HG03095 (cell line): ENCODE data around the gene PLLP.

Source experiments
- ATAC-seq: cut with Tn5 transposase; IDR thresholded peaks from one replicate; pipeline ENCODE4 v1.9.1; 2021; ENCODE audit warnings: moderate library complexity; ENCODE audit not compliant: unreplicated experiment

Gene PLLP

DNA sequence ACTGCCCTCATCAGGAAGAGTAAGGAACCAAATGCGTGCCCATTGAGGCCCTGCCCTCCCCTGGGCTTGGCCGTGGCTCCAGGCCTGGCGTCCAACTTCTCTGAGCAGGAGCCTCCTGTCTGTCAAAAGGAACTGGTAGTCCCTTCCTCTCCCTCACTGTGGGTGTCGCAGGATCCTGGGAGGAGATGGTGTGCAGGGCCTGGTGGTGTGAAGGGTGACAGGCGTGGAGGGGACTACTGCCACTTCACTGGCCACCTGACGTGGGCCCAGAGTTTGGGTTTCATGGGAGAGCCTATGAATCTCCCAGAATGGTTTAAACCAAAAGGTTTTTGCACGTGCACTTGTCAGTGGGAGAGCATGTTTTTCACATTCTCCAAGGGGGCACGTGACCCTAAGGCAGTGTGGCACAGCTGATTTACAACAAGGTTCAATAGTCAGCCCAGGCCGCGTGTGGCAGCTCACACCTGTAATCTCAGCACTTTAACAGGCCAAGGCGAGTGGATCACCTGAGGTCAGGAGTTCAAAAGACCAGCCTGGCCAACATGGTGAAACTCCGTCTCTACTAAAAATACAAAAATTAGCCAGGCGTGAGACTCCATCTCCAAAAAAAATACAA lies 26.9 kb downstream of the PLLP start:
- ATAC-seq = no peak

DNA sequence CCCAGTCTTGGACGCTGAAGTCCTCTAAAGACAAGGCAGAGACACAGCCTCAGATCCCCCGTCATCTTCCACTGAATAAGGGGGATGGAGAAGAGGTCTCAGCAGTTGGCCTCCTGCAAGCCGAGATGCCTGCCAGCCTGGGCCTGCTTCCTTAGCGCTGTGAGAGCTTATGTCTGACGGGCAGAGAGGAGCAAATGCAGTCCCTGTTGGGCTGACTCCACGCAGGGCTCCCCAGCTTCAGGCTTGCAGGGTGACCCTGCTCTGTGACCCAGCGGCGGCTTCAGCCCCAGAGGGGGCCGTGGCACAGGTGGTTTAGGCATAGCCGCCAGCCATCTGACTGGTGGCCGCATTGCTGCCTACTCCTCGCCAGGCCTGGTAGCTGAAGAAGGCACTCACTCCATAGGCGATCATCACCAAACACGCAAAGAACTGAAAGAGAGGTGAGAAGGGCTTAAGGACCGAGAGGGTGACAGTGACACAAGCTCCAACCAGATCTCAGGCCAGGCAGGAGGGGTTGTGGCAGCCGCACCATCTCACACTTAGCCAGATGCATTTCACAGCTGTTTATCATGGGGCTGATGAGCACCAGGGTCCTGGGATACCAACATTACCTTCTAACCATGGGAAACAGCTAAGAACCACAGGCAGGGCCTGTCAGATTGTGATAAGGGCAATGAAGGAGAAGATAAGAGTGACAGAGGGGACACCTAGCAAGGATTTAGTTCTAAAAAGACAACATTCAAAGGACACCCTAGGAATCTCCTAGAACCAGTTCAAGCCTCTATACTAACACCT lies 27.7 kb downstream of the PLLP start:
- no peak for ATAC-seq

DNA sequence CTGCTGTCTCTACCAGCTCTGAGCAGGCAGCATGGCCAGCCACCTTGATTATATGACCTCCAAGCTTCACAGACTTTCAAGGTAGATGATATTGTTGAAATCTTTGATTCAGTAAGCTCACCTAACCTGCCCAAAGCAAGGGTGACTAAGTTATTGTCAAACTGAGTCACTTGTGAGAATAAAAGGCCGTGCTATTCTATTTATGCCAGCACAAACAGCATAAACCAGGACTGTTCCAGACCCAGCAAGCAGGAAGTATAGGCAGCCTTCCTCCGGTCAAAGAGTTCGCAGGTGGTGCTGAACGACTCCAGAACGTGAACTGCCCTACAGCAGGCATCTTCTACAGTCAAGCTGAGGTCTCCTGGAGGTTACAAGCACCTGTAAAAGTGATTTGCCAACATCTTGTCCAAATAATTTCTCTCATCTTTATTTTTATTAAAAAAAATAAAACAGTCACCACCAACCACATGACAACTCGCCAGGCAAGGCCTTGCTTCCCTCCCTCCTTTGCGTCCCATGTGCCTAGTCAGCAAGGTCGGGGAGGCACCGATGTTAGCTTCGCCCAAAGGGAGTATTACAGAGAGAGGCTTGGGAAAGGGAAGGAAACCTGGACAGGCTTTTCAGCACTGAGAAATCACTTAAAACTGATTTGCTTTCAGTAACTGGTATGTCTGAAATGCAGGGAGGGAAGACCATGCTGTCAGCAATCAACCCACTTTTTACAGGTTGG lies 28.6 kb downstream of the PLLP start:
- ATAC-seq = no peak

DNA sequence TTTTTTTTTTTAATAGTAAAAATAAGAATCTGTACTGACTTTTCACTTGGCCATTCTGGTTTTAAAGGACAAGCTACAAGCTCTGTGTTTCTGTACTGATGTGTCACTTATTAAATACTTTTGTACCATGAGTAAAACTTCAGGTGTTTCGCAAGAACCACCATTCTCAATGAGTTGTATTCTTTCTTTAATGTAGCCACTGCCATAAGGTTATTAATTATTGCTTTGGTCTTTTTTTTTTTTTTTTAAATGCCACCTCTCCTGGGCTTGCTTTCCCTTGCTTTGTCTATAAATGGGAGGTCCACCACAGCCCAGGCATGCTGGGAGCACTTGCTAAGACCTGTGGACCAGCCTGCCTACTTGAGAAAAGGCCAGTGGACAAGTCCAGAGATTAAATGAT lies 31.0 kb downstream of the PLLP start:
- ATAC-seq = no peak

DNA sequence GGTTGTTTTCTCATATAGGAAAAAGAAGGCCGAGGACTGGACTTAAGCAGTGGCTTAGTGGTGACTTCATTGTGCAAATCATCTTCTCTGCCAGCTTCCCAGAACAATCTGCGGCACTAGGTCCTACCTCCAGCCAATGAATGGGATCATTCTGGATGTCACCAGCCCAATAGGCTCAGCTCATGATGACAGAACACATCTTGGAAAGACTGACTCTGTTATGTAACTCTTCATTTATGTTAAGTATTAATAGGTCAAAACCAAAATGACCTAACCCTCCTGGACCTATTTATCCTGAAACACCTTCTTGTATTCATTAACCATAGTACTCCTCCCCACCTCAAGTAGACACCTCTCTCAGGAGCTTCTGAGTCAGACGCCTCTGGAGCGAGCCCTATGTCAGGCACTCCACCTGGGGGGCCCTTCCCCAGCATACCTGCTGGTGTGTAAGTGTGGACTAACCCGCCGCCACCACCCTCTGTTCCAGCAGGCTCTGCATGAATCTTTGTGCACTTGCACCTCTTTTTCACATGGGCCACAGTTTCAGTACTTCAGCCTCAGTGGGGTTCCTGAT lies 32.2 kb downstream of the PLLP start:
- no peak for ATAC-seq

DNA sequence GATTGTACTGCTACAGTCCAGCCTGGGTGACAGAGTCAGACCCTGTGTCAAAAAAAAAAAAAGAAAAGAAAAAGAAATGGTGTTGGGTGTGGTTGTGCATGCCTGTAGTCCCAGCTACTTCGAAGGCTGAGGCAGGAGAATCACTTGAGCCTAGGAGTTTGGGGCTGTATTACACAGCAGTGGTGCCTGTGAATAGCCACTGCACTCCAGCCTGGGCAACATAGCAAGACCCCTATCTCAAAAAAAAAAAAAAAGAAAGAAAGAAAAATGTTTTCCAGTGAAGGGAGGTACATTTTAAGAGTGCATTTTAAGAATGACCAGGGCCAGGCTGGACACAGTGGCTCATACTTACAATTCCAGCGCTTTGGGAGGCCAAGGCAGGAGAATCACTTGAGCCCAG lies 33.1 kb downstream of the PLLP start:
- no peak for ATAC-seq

DNA sequence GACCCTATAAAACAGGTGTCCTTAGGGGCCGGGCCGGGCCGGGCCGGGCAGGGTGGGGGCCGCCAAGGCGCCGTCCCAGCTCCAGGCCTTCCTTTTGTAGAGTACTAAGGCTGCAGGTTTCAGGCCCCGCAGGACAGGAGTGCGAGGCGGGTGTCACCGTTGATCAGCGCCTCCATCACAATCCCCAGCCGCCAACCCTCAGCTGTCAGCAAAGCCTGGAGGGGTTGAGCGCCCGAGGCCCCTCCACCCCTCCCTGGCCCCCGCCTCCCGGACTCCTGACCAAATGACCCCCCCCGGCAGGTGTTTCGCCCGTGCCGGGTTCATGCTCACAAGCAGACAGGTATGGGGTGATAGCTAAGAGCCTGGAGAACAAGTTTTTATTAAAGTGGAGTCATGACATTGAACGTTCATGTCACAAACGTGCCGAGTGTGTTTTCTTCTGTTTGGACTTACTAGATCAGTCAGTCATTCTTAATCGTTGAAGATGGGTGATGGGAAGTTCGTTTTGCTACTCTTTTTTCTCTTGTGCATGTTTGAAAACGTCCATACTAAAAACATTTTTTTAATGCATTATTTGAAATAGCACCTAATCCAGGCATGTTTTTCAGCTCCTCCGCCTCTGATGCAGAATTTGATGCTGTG lies 38.9 kb downstream of the PLLP start:
- ATAC-seq = no peak

DNA sequence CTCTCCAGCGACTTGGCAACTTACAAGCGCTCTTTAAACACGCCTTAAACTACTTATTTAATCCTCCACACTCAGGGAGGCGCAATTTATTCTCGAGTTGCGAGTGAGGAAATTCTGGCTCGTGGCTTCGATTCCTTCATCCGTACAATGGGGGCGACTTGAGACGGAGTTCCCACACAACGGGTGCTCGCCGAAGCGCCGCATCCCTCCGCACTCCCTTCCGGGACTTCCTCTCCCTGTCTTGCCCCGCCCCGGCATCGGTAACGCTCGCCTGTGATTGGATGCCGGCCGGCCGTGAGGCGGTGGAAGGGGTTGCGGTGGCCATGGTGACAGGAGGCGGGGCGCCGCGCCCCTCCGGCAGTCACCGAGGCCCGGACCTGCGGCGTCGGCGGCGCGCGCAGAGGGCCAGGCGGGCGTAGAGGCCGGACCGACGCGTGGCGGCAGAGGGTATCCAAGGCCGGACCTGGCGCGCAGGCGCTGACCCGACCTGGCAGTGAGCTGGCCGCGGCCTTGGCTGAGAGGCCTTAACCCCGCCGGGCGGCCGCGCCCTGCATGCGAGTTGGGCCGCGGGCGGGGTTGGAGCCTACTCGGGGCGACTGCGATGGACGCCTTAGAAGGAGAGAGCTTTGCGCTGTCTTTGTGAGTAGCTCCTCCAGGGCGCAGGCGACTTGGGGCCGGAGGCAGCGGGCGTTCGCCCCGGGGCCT lies 39.6 kb downstream of the PLLP start, which contains the start of gene ARL2BP:
Gene ARL2BP, plus strand, starts transcription at position 493 of the 705 bp plus-strand sequence. Its CDS starts 109 bp downstream, at position 602.
- peak; percentile 94 for ATAC-seq

DNA sequence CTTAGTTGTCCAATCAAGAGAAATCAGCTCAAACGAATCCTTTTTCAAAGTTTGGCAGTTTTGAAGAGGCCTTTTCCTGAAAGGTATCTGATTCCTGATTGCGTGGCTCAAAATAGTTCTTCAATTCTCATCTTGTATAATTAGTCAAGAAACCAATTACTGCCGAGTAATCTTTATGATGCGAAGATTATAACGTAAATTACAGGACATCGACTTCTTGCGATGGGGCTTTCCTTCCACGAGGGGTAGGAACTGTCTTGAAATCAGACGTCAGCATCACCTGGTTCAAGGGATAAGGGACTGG lies 40.1 kb downstream of the PLLP start:
- ATAC-seq = no peak

DNA sequence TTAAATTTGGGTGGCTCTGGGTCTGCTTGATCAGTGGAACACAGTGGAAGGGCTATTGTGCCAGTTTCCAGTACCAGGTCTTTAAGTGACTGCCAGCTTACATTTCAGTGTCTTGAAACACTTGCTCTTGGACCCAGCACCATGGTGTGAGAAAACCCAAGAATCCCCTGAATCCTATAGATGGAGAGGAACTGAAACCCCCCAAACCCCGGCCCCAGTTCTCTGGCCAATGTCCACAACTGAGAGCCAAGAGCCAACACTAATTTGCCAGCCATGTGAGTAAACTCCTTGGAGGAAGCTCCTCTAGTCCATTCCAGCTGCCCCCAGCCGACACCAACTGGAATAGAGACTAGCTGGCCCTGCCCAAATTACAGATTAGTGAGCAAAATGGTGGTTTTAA lies 41.8 kb downstream of the PLLP start:
- ATAC-seq = no peak

DNA sequence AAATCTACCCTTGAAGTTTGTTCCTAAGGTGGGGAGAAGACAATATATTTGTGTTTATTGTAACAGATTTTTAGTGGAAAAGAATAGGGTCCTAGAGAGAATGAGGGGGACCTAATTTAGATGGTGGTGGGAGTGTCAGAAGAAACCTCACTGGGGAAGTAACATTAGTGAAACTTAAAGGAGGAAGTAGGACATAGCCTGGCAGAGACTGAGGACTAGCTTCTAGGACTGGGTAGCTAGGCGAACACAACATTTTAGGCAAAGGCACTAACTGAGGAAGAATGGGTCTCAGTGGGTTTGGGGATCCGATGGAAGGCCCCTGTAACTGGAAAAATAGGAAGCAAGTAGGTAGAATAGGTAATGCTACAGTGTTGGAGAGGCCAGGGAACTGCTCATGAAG lies 43.6 kb downstream of the PLLP start:
- ATAC-seq = no peak

DNA sequence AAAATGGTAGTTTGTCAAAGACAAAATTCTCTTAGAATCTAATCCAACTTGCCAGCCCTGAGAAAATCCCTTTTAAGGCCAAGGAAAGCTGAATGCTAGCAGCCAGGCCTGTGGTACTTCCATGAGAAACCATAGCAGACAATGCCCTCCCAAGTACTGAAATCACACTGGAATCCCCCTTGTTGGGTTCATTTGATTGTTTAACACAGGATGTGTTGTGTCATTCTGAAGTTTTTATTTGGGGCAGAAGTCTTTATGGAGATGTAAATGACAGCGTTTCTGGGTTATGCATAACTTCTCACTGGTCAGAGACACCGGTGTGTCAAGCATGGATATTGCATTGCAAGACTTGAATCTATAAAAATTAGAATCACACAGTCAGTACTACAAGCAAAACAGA lies 45.4 kb downstream of the PLLP start:
- no peak for ATAC-seq

DNA sequence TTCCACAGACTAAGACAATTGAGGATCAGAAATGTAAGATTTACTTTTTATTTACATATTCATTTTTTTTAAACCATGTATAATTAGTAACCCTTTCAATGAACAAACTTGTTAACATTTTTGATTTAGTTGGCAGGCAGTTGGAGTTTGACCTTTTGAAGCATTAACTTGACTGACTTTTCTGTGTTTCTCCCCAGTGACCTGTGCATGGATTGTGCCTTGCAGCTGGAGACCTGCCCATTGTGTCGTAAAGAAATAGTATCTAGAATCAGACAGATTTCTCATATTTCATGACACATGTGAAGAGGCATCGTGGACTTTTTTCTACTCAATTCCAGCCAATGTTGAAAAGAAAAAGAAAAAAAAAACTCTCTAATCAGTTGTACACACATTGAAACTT lies 45.8 kb downstream of the PLLP start:
- ATAC-seq = no peak

DNA sequence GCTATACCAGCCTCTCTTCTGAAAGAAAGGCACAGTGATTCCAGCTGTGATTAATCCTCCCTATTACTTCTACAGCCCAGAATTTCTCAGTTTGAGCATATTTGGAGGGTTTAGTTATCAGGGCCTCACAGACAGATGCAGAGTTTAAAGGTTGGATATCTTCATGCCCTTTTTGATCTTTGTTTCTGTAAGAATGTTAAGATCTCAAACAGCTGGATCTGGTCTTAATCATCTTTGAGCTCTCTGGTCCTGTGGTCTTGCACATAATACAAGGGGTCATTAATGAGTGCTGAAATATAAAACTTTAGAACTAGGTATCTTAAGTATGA lies 48.5 kb downstream of the PLLP start:
- ATAC-seq = no peak

DNA sequence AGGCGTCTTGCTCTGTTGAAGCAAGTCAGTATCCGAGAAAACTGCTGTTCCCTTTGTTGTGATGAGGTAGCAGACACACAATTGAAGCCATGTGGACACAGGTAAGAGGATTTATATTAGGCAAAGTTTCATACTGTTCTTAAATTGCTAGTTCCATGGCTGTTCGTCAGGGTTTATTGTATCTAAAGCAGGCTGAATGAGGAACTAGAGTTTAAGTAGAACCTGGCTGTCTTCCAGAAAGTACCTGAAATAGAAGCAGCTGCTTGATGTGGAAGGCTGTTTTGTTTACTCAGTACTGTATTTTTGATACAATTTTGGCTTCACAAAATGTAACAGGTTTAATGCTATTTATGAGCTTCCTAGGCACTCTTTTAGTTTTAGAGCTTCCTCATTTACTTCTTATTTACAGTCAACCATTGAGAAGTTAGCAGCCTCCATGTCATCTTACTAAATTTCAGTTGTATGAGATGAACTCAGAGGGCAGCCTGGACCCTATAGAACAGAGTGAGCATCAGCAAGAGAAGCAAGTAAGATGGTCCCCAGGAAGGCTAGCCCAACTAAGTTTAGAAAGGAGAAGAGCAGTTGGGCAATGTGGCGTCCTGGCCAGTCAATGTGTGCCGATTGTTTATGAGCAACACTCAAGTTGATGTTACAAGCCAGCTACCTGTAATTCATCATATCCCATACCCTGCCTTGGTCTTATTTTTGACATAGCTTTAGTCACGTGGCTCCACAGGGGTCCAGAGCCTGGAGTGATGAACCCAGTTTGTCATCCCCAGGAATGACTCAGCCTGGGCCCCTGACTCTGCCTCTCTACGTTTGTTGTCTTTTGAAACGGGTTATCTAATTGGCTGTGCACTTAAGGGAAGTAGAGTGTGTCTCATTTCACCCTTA lies 49.1 kb downstream of the PLLP start:
- ATAC-seq = no peak

DNA sequence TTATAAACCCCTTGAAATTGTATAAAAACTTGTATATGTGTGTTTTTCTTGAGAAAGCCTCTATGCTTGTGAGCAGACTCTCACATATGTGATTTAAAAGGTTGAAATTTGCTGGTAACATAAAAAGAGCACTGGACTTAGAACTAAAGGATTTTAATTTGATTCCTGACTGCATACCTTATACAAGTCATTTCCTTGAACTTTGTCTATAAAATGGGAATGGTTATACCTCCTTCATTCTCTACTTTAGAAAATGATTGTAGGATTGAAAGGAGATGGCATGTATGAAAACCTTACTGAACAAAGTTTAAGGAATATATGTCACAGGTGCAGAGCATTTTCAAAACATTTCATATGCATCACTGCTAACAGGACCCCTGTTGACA lies 49.8 kb downstream of the PLLP start:
- ATAC-seq = no peak

DNA sequence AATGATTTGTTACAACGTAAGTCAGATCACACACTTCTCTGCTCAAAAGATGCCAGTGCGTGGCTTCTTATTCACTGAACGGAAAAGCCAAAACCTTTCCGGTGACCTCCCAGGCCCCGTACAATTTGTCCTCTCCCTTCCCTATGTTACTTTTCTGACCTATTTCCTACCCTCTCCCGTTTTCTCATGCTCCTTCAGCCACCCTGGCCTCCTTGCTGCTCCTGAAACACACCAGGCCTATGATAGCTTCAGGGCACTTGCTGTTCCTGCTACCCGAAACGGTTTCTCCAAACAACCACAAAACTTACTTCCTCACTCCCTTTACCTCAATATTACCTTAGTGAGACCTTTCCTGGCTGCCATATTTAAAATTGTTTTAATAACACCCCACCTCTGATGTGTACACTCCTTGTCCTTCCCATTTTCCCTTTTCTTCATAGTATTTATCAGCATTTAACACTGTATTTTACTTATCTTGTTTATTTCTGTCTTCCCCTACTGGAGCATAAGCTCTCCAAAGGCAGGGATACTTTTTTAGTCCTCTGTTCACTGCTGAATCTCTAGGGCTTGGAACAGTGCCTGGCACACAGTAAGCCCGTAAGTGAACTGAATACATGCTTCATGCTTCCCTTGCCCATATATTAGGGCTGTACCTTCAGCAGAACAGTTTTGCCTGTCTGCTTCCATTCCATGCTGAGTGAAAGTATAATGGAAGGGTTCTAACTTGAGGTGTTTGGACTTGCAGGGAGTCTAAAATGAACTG lies 50.3 kb downstream of the PLLP start:
- ATAC-seq = no peak

DNA sequence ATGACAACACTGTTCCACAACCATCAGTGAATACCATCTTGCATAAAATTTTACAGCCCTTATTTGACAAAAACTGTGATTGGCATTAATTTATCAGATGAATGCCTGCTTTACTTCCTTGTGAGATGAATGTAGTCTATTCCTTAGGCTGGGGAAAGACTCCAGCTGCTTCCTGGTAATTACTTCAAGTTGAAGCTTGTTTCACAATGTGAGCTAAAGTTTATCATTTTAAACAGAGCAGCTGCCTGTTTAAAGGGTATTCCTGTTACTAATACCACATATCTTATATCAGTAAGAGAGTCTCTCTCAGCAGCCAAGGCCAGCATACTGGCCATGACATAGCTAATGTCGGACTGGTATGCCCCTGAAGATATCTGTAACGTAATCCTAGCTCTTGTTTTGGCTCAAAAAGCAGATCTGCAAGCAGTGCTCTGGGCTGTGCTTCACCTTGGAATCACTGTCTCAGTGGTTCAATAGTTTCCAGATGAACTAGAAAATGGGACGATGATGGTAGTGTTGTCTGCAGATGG lies 52.6 kb downstream of the PLLP start:
- ATAC-seq = no peak

DNA sequence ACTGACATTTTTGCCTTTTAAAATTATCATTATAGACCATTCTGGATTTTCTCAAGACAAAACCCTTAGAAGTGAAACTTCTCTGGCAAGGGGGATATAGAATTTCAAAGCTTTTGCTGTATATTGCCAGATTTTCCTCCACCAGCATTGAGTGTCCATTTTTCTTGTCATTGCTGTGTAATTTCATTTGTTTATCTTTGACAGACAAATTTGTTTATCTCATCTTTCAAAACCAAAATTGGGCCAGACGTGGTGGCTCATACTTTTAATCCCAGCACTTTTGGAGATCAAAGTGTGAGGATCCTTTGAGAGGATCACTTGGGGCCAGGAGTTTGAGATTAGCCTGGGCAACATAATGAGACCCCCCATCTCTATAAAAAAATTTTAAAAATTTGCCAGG lies 55.4 kb downstream of the PLLP start:
- ATAC-seq = no peak
